Thyroid gland (tissue), 4 donors: ENCODE data around the gene TUBA4A. TPM values are rescaled to one million over a fixed set of nuclear protein-coding genes. Genes with fewer than 3 reads are reported as not detected.

Source experiments
- DNase-seq, 2 donors: peaks; one replicate each; pipeline ENCODE4 v3.0.0-alpha.2; 2019
- H3K27ac ChIP-seq, 3 donors: fragments of 200-600 bp; sonication (generic); 1 replicate in 2 of 3; 2 replicates in 1 of 3; pipeline ENCODE4 v1.5.1; 2016 to 2019; ENCODE audit warnings: mild to moderate bottlenecking in 1 of 3, moderate library complexity in 1 of 3
- H3K27me3 ChIP-seq: fragments of 200-600 bp; sonication (generic); one replicate; pipeline ENCODE4 v1.5.1; 2019
- H3K36me3 ChIP-seq, 2 donors: fragments of 200-600 bp; sonication (generic); one replicate each; pipeline ENCODE4 v1.5.1; 2016 to 2019
- H3K4me1 ChIP-seq, 2 donors: fragments of 200-600 bp; sonication (generic); one replicate each; pipeline ENCODE4 v1.5.1; 2017 to 2019
- H3K4me3 ChIP-seq, 3 donors: fragments of 200-600 bp; sonication (generic); replicated peaks in 1 of 3; 1 replicate in 2 of 3; 2 replicates in 1 of 3; pipeline ENCODE4 v1.5.1; 2016; ENCODE audit warnings: mild to moderate bottlenecking in 1 of 3
- H3K9me3 ChIP-seq: fragments of 200-600 bp; sonication (generic); one replicate; pipeline ENCODE4 v1.5.1; 2017
- CTCF ChIP-seq, 6 experiments: fragments of 200-600 bp in 3 of 6; fragments of 450-650 bp in 3 of 6; sonication (generic) in 3 of 6; IDR thresholded peaks; one replicate each; pipeline ENCODE4 v1.5.1; 2016 to 2019; ENCODE audit warnings: antibody characterized with exemption in 6 of 6, mild to moderate bottlenecking in 2 of 6, inconsistent platforms in 1 of 6, moderate library complexity in 1 of 6
- POLR2A ChIP-seq, 2 donors: fragments of 450-650 bp; IDR thresholded peaks; one replicate each; pipeline ENCODE4 v1.6.1; 2017; ENCODE audit warnings: antibody characterized with exemption in 2 of 2, mild to moderate bottlenecking in 2 of 2, moderate library complexity in 1 of 2
- WGBS, 2 donors: methylation state at CpG; one replicate each; pipeline ENCODE4 v1.1.5; 2017; 5-methylcytosine and 5-hydroxymethylcytosine counted together
- intact Hi-C: fragments of 100-400 bp; cut with DNase I; formaldehyde crosslinking; loops from one replicate; pipeline ENCODE4 v1.15.1; 2023
- total RNA-seq, 4 donors: library from RNA; depleted of rRNA; stranded (reverse); fragments of >200 nt; gene quantifications; one replicate each; pipeline ENCODE4 v1.2.3, GENCODE V29; 2016

TUBA4A gene
- total RNA-seq, 4 donors from 2014 or later = 21.0 to 72.4 (median 34.8) TPM

- no peaks in the 10 kb centered on the region for H3K9me3 ChIP-seq
- H3K4me3 ChIP-seq = peak within 1 kb of the TSS; percentile 21 to 83 (median 72)
- DNase-seq = peak; percentile 93 to 94
- WGBS, 2 donors = 2 to 3% methylated on average over 7 to 16 of the region's 46 CpGs
- TF ChIP-seq CTCF (IDR thresholded peaks at IDR 0.05) (peak in 1 of 6 experiments; percentile 7), POLR2A (IDR thresholded peaks at IDR 0.05) (peak in 1 of 2 donors; percentile 88)
- H3K4me1 ChIP-seq = peaks cover 22 to 49% of the 10 kb centered on the region in 2 donors
- H3K27ac ChIP-seq = peak within 1 kb of the TSS; percentile 35 to 89 (median 86)
- intact Hi-C loops = loop anchor here (5.0 kb wide), 1 partner anchor 37 kb away; no protein-coding TSS in a partner anchor
- peaks cover 0 to 4% of the 10 kb centered on the region in 2 donors for H3K36me3 ChIP-seq
- H3K27me3 ChIP-seq = no peaks in the 10 kb centered on the region
Observed at GRCh38 chr2:219245148-219245898, 8.4 kb downstream of the TUBA4A start, which contains the start of the genes GLB1L and STK16. Gene GLB1L (minus strand): TSS chr2:219245444. CDS start chr2:219243573, 1,871 bp downstream. Gene STK16 (plus strand): TSS chr2:219245479. CDS start chr2:219246000, 521 bp downstream.

- 50 to 54% methylated on average over 5 to 6 of the region's 6 CpGs for WGBS, 2 donors
- peak overlapping the region; percentile 21 to 83 (median 72) for H3K4me3 ChIP-seq
- no peaks in the 10 kb centered on the region for H3K9me3 ChIP-seq
- H3K27ac ChIP-seq = peak overlapping the region; percentile 35 to 89 (median 86)
- peaks cover 0 to 4% of the 10 kb centered on the region in 2 donors for H3K36me3 ChIP-seq
- no peak for DNase-seq
- H3K4me1 ChIP-seq = peaks cover 17 to 44% of the 10 kb centered on the region in 2 donors
- intact Hi-C loops = loop anchor here (5.0 kb wide), 1 partner anchor 38 kb away; no protein-coding TSS in a partner anchor
- TF ChIP-seq POLR2A (IDR thresholded peaks at IDR 0.05) (no peak), CTCF (IDR thresholded peaks at IDR 0.05) (no peak)
- H3K27me3 ChIP-seq = no peaks in the 10 kb centered on the region
Observed at GRCh38 chr2:219244789-219245147, 8.9 kb downstream of the TUBA4A start.

- no peak for TF ChIP-seq POLR2A (IDR thresholded peaks at IDR 0.05)
- TF ChIP-seq CTCF (IDR thresholded peaks at IDR 0.05) = no peak
- Histone ChIP-seq H3K36me3 (peaks cover 0 to 4% of the 10 kb centered on the region in 2 donors), H3K27ac (no peak overlapping the region), H3K4me1 (peaks cover 5 to 29% of the 10 kb centered on the region in 2 donors), H3K4me3 (no peak overlapping the region), H3K9me3 (no peaks in the 10 kb centered on the region), H3K27me3 (no peaks in the 10 kb centered on the region)
- no peak for DNase-seq
- intact Hi-C loops = no loop called here
- 36 to 43% methylated on average over 14 to 28 of the region's 28 CpGs for WGBS, 2 donors
Observed at GRCh38 chr2:219243291-219243761, 10.4 kb downstream of the TUBA4A start.

- Histone ChIP-seq H3K9me3 (no peaks in the 10 kb centered on the region), H3K4me1 (peaks cover 10 to 12% of the 10 kb centered on the region in 2 donors), H3K27ac (no peak overlapping the region), H3K36me3 (peaks cover 54 to 65% of the 10 kb centered on the region in 2 donors), H3K27me3 (no peaks in the 10 kb centered on the region), H3K4me3 (no peak overlapping the region)
- DNase-seq = no peak
- intact Hi-C loops = no loop called here
- WGBS, 2 donors = 91 to 94% methylated on average over 3 of the region's 3 CpGs
- TF ChIP-seq CTCF (IDR thresholded peaks at IDR 0.05) (no peak), POLR2A (IDR thresholded peaks at IDR 0.05) (no peak)
Observed at GRCh38 chr2:219234331-219234730, 19.4 kb downstream of the TUBA4A start.
